Measurements from ENCODE around the gene AMBRA1.
A peak's percentile ranks its signal among the peaks of the same experiment; 100 is the strongest.

The AMBRA1 gene

DNA sequence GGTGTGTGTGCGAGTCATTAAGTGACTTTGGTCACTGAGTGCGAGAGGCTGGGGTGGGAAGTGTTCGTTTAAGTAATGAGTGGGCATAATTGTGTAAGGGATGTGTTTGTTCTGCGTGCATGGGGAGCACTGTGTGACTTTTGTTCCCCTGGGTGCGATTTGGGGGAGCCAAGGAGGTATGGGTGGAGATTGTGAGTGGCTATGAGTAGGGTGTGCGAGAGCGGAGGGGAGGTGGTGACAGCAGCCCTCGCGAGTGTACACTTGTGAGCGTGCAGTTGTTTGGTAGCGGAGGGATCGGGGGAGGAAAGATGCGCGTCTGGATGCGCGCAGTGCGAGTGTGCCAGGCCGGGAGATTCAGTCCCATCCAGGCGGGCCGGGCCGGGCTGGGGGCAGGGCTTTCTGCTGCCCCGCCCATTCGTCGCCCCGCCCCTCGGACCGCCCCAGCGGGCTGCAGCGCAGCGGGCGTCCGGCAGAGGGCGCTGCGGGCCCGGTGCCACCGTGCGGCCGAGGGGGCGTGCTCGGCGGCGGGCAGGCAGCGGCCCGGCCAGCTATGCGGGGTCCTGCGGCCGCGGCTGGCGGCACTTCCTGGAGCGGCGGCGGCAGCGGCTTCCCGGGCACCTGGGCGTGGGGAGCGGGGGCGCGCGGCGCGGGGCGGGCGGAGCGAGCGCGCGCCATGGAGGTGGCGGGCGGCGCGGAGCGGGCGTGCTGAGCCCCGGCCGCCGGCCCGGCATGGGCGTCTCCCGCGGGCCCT, 246.8 kb downstream of the AMBRA1 start, which contains the start of gene DGKZ:
Gene DGKZ (plus strand): TSS at position 578 of the 751 bp plus-strand sequence. CDS start 197 bp downstream, outside the sequence.
- no peaks in the 10 kb centered on the region for H3K36me3 ChIP-seq (ENCODE audit: insufficient read depth, low read length)
- H3K4me1 ChIP-seq (ENCODE audit: insufficient read depth, low read length): peaks cover 55% of the 10 kb centered on the region
- peak within 1 kb of the TSS; percentile 56 for H3K9ac ChIP-seq (ENCODE audit: low read depth, low read length)
- H3K9me3 ChIP-seq (ENCODE audit: control insufficient read depth, insufficient read depth, low read length): no peaks in the 10 kb centered on the region
